Stimulated activated CD4-positive, alpha-beta T cell treated with anti-CD3 and anti-CD28 coated beads, Interleukin-4, amount 100 ng/mL, for 1 hour (primary cell): Measurements from ENCODE around the gene MAB21L2.
"Not testable (repeated sequence)": the region's sequence is repeated elsewhere in the genome, so short reads cannot be mapped to it uniquely, and the experiment has no call there.

Experiments
- DNase-seq: peaks from one replicate; pipeline ENCODE4 v3.0.0-alpha.2; 2020

The MAB21L2 gene

GRCh38 chr4:150582146-150582872 lies at the start of gene MAB21L2:
Gene MAB21L2, plus strand, starts transcription at chr4:150582151. Its CDS starts 879 bp downstream, at chr4:150583030.
- DNase-seq = no peak

GRCh38 chr4:150533673-150534072 lies 48.3 kb upstream of the MAB21L2 start:
- no peak for DNase-seq

GRCh38 chr4:150534818-150535217 lies 47.1 kb upstream of the MAB21L2 start:
- DNase-seq = no peak

DNA sequence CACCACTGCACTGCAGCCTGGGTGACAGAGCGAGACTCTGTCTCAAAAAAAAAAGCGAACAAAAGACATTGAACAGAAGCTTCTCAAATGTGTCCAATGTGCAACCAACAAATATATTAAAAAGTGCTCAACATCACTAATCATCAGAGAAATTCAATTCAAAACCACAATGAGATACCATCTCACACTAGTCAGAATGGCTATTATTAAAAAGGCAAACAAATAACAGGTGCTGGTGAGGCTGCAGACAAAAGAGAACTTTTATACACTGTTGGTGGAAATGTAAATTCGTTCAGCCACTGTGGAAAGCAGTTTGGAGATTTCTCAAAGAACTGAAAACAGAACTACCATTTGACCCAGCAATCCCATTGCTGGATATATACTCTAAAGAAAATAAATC lies 44.0 kb upstream of the MAB21L2 start:
- DNase-seq = not testable (repeated sequence)

GRCh38 chr4:150540536-150540935 lies 41.4 kb upstream of the MAB21L2 start:
- no peak for DNase-seq

DNA sequence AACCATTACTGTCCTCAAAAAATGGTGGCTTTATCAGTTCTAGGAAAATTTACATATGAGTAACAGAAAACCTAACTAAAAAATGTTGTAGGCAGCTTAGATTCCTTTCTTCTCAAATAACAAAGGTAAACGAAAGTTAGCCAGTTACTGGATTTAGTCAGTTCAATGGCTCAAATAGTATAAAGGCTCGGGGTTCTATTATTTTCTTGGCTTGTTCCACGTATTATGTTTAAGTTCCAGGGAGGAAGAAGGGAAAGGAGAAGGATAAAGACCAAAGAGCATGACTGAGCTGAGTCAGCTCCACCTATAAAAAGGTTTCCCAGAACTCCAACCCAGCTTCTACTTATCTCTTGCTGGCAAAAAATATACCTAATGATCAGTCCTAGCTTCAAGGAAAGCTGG lies 41.0 kb upstream of the MAB21L2 start:
- DNase-seq = no peak

GRCh38 chr4:150541681-150542080 lies 40.3 kb upstream of the MAB21L2 start:
- no peak for DNase-seq

DNA sequence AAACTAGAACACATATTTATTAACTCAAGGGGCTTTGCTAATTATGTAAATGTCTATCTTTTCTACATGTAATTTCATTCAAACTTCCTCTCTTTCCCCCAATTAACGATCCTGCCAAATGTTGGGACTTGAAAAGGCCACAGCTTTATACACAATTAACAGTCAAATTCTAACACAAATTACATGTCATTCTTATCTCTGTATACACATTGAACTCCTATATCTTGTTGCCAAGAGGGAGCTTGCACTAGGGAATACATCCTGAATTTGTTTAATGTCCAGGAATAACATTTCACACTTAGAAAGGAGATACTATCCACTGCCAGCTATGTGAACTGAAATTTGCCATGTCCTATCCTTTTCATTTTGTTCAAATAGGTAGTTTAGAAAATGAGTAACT lies 38.9 kb upstream of the MAB21L2 start:
- DNase-seq = no peak

- DNase-seq = no peak
Observed at GRCh38 chr4:150546286-150546685, 35.7 kb upstream of the MAB21L2 start.

GRCh38 chr4:150547154-150547838 lies 34.7 kb upstream of the MAB21L2 start:
- no peak for DNase-seq

DNA sequence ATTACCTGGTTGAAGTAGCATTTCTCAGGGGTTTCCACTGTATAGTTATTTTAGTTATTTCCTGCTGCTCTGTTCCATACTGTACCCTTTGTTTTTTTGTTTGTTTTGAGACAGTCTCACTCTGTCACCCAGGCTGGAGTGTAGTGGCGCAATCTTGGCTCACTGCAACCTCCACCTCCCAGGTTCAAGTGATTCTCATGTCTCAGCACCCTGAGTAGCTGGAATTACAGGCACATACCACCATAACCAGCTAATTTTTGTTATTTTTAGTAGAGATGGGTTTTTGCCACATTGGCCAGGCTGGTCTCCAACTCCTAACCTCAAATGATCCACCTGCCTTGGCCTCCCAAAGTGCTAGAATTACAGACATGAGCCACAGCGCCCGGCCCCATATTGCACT lies 24.1 kb upstream of the MAB21L2 start:
- DNase-seq = not testable (repeated sequence)

DNA sequence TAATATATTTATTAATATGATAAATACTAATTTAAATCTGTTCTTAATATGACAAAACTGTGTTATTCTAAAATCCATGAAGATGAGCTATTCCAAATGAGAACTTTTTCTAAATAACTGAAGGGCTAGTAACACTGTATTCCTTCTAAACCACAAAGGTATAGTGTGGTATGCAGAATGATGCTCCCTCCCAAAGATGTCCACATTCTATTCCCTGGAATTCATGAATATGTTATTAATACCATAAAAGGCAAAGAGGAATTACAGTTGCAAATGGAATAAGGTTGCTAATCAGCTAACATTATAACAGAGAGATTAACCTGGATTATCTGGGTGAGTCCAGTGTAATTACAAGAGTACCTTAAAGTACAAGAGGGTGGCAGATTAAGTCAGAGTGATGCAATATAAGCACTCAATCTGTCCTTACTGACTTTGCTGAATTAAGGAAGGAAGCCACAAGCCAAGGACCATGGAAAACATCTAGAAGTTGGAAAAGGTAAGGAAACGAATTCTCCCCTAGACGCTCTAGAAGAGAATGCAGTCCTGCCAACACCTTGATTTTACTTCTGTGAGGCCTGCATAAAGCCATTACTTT lies 20.7 kb upstream of the MAB21L2 start:
- no peak for DNase-seq

DNA sequence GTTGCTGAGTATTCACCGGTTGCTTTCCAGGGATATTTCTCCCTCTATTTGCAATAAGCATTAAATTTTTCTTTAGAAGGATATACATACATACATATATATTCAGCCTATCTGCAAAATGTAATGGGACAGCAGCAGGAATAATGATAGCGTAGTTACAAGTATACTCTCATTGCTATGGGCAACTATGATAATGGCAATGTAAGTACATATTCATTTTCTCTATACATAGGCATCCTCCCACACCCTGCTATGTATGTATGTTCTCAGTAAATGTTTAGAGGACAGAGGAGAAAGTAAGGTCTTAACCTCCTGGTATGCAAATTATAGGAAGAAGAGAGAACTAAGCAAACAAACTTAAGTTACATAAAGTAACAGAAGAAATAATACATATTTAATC lies 19.7 kb upstream of the MAB21L2 start:
- DNase-seq = no peak

- no peak for DNase-seq
Observed at GRCh38 chr4:150562751-150563150, 19.2 kb upstream of the MAB21L2 start.

- not testable (repeated sequence) for DNase-seq
Observed at GRCh38 chr4:150564967-150565366, 17.0 kb upstream of the MAB21L2 start.

GRCh38 chr4:150567070-150567469 lies 14.9 kb upstream of the MAB21L2 start:
- DNase-seq = no peak

DNA sequence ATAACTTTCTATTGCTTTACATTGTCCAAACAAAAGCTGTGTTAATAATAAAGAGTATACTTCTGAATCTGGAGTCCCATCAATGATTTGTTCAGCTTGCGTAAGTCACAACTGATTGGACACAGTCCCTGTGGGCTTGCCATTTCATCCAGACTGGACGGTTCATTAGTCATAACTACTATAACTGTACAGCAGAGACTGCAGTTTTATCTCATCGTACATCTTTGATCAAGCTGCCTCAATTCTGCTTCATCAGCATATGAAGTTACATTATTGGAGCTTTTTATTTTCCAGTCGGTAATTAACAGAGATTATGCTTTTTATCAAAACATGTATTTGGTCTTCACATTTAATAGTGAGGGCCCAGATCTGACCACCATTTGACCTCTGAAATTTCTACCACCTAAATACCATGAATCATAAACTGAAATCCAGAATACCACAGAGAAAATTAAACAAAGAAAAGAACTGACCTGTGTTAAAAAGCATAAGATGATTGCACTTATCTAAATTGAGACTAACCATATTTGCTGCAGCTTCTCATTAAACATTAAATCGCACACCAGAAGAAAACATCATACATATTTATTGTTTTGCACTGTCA lies 12.5 kb upstream of the MAB21L2 start:
- DNase-seq = no peak

GRCh38 chr4:150569998-150570535 lies 11.9 kb upstream of the MAB21L2 start:
- no peak for DNase-seq

GRCh38 chr4:150570862-150571261 lies 11.1 kb upstream of the MAB21L2 start:
- no peak for DNase-seq

- no peak for DNase-seq
Observed at GRCh38 chr4:150572704-150573504, 9.0 kb upstream of the MAB21L2 start.

- no peak for DNase-seq
Observed at GRCh38 chr4:150573534-150573933, 8.4 kb upstream of the MAB21L2 start.

- DNase-seq = no peak
Observed at GRCh38 chr4:150574678-150575077, 7.3 kb upstream of the MAB21L2 start.

DNA sequence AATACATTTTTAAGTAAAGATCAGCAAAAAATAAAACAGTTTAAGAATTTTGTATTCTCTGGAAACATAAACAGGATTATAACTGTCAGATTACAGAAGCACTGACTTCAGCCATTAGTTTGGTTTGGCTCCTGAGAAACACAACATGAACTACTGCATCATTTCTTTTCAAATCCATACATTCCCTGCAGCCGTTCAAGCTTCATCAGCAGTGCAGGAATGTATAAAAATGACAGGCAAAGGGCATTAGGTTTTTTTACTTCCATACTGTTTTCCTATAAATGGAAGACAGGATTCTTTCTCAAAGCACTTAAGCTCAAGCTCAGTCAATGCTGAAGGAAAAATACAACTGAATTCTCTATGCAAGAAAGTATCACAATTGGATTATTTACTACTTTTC lies 4.2 kb upstream of the MAB21L2 start:
- no peak for DNase-seq
